Stimulated activated CD4-positive, alpha-beta T cell treated with anti-CD3 and anti-CD28 coated beads, Interleukin-2, amount 100 ng/mL, for 48 hours (primary cell): Measurements from ENCODE around the gene LRRC57.

Source experiments
- DNase-seq, 2 donors: peaks; one replicate each; pipeline ENCODE4 v3.0.0-alpha.2; 2020

LRRC57 gene

GRCh38 chr15:42490671-42491538 lies 57.7 kb downstream of the LRRC57 start, which contains the start of gene ZNF106:
Gene ZNF106 (minus strand): TSS chr15:42491141. CDS start chr15:42472289, 18,852 bp downstream.
- DNase-seq, result peak; percentile 76 to 79

- DNase-seq, result no peak
Measured at GRCh38 chr15:42490291-42490670, 58.3 kb downstream of the LRRC57 start.
